Epithelial cell of proximal tubule (primary cell): ENCODE data around the gene PIEZO2. TPM values are rescaled to one million over a fixed set of nuclear protein-coding genes. Genes with fewer than 3 reads are reported as not detected.

ENCODE experiments used
- DNase-seq: peaks from one replicate; pipeline ENCODE4 v3.0.0-alpha.2; 2011; ENCODE audit warnings: low read depth
- H3K4me3 ChIP-seq: 2 replicates; pipeline ENCODE4 v1.5.1; 2011; ENCODE audit warnings: low read depth, mild to moderate bottlenecking, low read length
- total RNA-seq: library from RNA; depleted of rRNA; stranded (reverse); fragments of >200 nt; gene quantifications from 2 replicates; pipeline ENCODE4 v1.2.3, GENCODE V29; 2015
- TF ChIP-seq, protein P1 (sequence below): conservative IDR thresholded peaks from 2 replicates; pipeline ENCODE4 v1.5.1; 2012; ENCODE audit warnings: low read depth, mild to moderate bottlenecking, low read length

Gene PIEZO2
- total RNA-seq, 1 donor from 2014 or later = 7.5 TPM

DNA sequence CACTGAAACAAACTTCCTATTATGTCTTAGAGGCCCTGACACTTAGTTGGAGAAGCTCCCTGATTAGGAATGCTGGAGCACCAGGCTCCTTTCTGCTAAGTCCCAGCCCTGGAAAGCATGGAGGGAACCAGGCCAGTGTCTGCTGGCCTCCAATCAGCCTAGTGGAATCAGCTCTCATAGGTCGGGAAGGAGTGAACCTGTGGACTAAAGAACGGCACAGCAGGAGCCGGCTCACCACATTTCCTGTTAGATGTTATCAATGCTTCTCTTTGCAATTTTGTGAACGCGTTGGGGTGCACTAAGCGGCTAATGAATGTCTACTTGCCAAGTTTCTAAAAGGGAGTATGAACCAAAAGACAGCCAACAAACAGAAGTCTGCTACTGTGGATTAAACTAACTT is 326.9 kb downstream of the PIEZO2 start:
- no peak for DNase-seq
- no peak overlapping the region for H3K4me3 ChIP-seq
- TF ChIP-seq, protein P1, sequence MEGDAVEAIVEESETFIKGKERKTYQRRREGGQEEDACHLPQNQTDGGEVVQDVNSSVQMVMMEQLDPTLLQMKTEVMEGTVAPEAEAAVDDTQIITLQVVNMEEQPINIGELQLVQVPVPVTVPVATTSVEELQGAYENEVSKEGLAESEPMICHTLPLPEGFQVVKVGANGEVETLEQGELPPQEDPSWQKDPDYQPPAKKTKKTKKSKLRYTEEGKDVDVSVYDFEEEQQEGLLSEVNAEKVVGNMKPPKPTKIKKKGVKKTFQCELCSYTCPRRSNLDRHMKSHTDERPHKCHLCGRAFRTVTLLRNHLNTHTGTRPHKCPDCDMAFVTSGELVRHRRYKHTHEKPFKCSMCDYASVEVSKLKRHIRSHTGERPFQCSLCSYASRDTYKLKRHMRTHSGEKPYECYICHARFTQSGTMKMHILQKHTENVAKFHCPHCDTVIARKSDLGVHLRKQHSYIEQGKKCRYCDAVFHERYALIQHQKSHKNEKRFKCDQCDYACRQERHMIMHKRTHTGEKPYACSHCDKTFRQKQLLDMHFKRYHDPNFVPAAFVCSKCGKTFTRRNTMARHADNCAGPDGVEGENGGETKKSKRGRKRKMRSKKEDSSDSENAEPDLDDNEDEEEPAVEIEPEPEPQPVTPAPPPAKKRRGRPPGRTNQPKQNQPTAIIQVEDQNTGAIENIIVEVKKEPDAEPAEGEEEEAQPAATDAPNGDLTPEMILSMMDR = no peak

DNA sequence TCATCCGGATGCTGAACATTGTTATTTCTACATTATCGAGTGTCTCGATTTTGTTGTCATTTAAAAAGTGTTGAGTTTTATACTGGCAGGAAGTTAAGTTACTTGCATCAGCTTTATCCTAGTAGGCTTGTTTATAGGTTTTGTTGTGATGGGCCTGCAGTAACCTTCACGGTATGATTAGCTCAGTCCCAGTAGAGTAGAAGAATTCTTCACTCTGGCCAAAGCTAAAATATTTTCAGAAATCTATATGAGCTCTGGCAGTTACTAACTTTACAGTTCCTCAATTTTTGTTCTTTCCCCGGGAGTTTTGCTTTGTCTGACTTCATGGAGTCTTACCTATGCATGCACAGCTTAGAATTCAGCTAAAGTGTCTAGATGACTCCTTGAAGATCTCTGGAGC is 328.7 kb downstream of the PIEZO2 start:
- no peak overlapping the region for H3K4me3 ChIP-seq
- DNase-seq = no peak
- TF ChIP-seq, protein P1 = no peak

DNA sequence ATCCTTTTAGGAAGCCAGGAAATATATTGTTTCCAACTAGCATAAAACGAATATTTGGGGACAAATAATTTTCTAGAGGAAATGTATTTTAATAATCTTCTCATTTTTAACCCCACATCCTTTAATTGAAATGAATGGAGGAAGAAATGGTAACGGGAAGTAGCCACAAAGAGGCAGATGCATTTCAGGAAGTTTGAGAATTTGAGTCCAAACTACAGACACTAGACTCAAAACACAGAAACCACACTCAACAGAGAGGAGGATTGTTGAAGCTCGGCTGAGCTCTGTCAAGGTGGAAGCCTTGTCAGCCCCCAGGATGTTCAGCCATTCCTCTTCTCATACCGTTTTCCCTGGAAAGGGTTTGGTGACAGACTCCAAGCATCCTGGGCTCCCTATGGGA is 335.0 kb downstream of the PIEZO2 start:
- TF ChIP-seq, protein P1 = no peak
- H3K4me3 ChIP-seq = no peak overlapping the region
- DNase-seq = no peak

DNA sequence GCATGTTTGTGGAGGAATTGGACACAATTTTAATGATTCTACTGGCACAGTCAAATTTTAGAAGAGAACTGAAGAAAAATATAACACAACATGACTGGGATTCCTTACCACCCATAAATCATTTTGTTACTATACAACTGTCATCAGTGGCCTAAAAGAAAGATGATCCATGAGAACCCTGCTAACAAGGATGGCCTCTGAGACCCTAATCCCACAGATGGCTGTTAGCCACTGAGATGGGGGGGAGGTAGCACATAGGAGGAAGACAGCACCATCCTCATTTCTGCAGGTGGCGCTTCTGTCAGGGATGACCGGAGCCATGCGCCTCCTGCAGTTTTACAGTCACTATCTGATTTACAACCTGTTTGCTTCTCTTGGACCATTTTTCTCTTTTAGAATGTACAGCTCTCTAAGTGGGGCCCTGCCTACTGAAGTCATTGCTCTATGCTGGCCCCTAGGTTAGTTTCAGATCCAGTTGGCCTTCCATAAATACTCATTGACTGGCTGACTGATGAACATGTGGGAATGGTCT is 343.7 kb downstream of the PIEZO2 start:
- TF ChIP-seq, protein P1 = no peak
- DNase-seq = no peak
- H3K4me3 ChIP-seq = no peak overlapping the region

DNA sequence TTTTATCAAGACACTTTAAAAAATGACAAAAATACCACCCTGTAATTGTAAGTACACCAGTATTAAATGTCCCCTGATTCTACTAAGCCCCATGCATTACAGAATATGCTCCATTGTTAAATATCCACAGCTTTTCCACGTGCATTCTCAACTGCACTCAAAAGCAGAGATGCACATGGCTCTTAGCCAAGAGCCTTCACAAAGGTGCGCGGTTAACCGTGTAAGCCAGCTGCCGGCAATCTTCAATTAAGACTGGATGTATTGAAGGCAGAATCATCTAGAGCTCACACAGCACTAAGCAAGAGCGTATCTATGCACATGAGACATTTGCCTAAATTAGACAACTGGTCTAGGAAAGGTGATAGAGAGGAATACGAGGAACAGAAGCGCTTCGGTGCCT is 345.2 kb downstream of the PIEZO2 start:
- TF ChIP-seq, protein P1 = no peak
- DNase-seq = no peak
- no peak overlapping the region for H3K4me3 ChIP-seq

DNA sequence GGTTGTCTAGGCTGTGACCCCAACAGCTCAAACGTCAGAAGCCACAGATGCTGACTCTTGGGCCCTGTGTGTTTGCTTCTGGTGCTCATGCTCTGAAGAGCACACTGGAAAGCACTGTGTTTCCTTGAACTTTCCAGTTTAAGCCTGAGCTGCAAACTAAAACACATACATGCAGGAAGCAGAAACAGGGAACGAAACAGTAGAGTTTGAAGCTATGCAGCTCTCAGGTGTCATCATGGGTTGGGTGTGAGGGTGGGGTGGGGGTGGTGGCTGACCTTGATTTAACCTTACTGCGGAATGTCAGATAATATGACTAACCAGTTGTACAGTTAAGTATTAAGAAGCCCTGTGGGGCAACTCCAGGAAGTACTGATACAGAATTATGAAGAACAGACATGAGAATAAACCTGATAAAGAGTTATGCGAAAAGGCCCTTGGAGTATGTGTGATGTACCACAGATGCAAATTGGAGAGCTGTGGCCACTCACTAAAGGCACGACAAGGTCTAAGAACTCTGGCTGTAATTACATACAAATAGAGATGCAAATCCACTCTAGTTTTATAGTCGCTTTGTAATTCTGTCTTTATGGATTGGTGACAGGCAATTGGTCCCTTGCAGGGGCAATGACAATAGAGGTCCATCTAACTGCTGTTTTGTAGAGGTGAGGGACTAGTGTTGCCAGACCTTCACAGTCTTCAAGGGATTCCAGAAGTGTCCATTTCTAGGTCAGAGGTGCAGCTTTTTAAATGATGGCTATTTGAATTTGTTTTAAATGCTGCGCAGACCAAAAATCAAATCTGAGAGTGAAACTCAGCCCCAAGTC is 350.4 kb downstream of the PIEZO2 start:
- peak; percentile 25 for DNase-seq
- TF ChIP-seq, protein P1 = no peak

DNA sequence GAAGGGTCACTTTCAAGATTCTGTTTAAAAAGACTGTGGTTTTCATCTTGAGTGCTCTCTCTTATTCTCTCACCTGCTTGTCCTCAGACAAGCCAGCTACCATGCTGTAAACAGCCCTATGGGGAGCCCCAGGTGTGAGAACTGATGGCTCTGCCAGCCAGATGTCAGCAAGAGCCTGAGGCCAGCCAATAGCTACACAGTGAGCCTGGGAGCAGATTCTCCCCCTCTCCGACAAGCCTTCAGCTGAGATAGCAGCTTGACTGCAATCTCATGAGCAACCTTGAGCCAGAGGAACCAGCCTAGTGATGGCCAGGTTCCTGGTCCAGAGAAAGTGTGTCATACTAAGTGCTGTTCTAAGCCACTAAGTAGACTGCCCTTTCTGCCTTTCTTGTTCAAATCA is 351.5 kb downstream of the PIEZO2 start:
- H3K4me3 ChIP-seq = no peak overlapping the region
- TF ChIP-seq, protein P1 = no peak
- no peak for DNase-seq

More for the DNA sequence above, 350.4 kb downstream of the PIEZO2 start:
- H3K4me3 ChIP-seq = no peak overlapping the region
